Stimulated activated CD8-positive, alpha-beta memory T cell treated with anti-CD3 and anti-CD28 coated beads, Interleukin-7, amount 100 ng/mL, for 4 hours (primary cell): ENCODE data around the gene ACCSL.

Source experiments
- DNase-seq, 2 donors: peaks; one replicate each; pipeline ENCODE4 v3.0.0-alpha.2; 2020; ENCODE audit warnings: low read depth in 2 of 2

ACCSL gene

DNA sequence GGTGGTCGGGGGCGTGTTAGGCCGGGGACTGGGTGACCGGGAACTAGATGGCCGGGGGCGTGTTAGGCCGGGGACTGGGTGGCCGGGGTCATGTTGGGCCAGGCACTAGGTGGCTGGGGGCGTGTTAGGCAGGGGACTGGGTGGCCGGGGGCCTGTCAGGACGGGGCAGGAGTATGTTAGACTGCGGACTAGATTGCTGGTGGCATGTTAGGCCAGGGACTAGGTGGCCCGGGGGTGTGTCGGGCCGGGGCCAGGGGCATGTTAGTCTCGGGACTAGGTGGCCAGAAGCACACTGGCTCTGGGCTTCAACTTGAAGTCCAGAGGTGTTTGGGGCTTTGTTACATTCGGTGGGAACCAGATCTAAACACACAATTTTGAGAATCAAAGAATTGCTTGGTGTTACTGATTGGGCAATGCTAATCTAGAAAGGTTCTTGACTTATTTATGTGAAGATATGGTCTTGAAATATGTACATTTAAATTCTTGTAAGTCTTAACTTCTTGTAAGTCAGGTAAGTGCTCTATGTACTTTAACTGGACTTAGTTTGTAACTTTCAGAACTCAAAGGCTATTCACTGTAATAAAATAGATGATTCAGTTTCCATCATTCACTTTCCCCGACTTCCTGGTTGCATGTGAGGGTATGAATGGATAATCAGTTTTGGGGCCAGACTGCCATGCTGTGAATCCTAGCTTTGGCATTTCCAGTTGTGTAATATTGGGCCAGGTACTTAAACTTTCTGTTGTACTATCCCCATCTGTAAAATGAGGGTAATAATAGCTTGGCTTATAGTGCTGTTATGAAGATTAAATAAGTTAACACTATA is 48.8 kb downstream of the ACCSL start:
- DNase-seq, result no peak

- DNase-seq, result no peak
These were observed 50.0 kb downstream of the ACCSL start for GRCh38 chr11:44097821-44098220.

GRCh38 chr11:44101098-44101497 is 53.3 kb downstream of the ACCSL start:
- no peak for DNase-seq

GRCh38 chr11:44104481-44105294 is 56.9 kb downstream of the ACCSL start:
- no peak for DNase-seq

- DNase-seq, result no peak
These were observed 60.5 kb downstream of the ACCSL start for GRCh38 chr11:44108260-44108659.
